ENCODE data around the gene KRT17.

GRCh38 chr17:41672153-41672552 is 47.8 kb upstream of the KRT17 start:
- TF ChIP-seq CTCF (IDR thresholded peaks at IDR 0.05) (no peak), POLR2A (IDR thresholded peaks at IDR 0.05) (no peak)

All from lower leg skin (tissue), 3 donors.